Endothelial cell of umbilical vein (primary cell): ENCODE results near the gene FBXL12. TPM values are rescaled to one million over a fixed set of nuclear protein-coding genes. Genes with fewer than 3 reads are reported as not detected.

Source experiments
- BruUV-seq: library from RNA; stranded (reverse); fragments of 400-500 nt; replicated peaks from 2 replicates; lab custom pipeline; 2021; lab: Mats Ljungman, UMichigan
- CTCF ChIA-PET: fragments of 300-600, 350-600 bp; sonication (Branson Sonifier 250); formaldehyde crosslinking; loops from one replicate; lab custom pipeline; 2021; ENCODE audit warnings: antibody characterized with exemption, inconsistent platforms; lab: Charles Lee
- POLR2A ChIA-PET: fragments of 300-600, 350-600 bp; sonication (Branson Sonifier 250); formaldehyde crosslinking; loops from one replicate; lab custom pipeline; 2021; ENCODE audit warnings: antibody characterized with exemption, inconsistent platforms; lab: Charles Lee
- DNase-seq: peaks from one replicate; pipeline ENCODE4 v3.0.0-alpha.2; 2011; ENCODE audit warnings: low read depth, low spot score
- FAIRE-seq: peaks from 2 replicates; lab custom pipeline; 2011; peaks lifted over from hg19 to GRCh38; lab: Jason Lieb, UNC
- H2AFZ ChIP-seq: 2 replicates; pipeline ENCODE4 v1.6.0; 2012; ENCODE audit warnings: low read depth, low read length, control low read depth, inconsistent platforms
- H3K27ac ChIP-seq: 2 replicates; pipeline ENCODE4 v1.5.1; 2011; ENCODE audit warnings: low read depth, mild to moderate bottlenecking, control low read depth, low read length, moderate library complexity; ENCODE audit not compliant: insufficient read depth
- H3K27me3 ChIP-seq, 2 experiments: 2 replicates each; pipeline versions ENCODE4 v1.6.0 to v1.6.1; 2011; ENCODE audit warnings: low read length in 2 of 2, mixed read lengths in 1 of 2; ENCODE audit not compliant: control insufficient read depth in 2 of 2, insufficient read depth in 2 of 2
- H3K36me3 ChIP-seq, 2 experiments: 2 replicates in 1 of 2; 3 replicates in 1 of 2; pipeline ENCODE4 v1.5.1; 2011; ENCODE audit warnings: low read length in 2 of 2, mild to moderate bottlenecking in 1 of 2, moderate library complexity in 1 of 2; ENCODE audit not compliant: control insufficient read depth in 2 of 2, insufficient read depth in 2 of 2; ENCODE audit errors: extremely low read depth in 1 of 2
- H3K4me1 ChIP-seq: 3 replicates; pipeline ENCODE4 v1.5.1; 2011; ENCODE audit warnings: mild to moderate bottlenecking, low read length; ENCODE audit not compliant: control insufficient read depth, insufficient read depth; ENCODE audit errors: extremely low read depth
- H3K4me2 ChIP-seq: 2 replicates; pipeline ENCODE4 v1.6.1; 2011; ENCODE audit warnings: low read length, control low read depth, mixed read lengths; ENCODE audit not compliant: insufficient read depth
- H3K4me3 ChIP-seq, 3 experiments: fragments of 200-600 bp in 1 of 3; sonication (generic), shearing (Covaris generic) in 1 of 3; replicated peaks in 1 of 3; 2 replicates each; pipeline ENCODE4 v1.5.1; 2011 to 2016; ENCODE audit warnings: control low read depth in 3 of 3, low read length in 3 of 3, mild to moderate bottlenecking in 2 of 3, inconsistent platforms in 1 of 3, low read depth in 1 of 3, moderate library complexity in 1 of 3; ENCODE audit not compliant: insufficient read depth in 1 of 3
- H3K79me2 ChIP-seq: 2 replicates; pipeline ENCODE4 v1.6.0; 2012; ENCODE audit warnings: low read length, inconsistent platforms; ENCODE audit not compliant: control insufficient read depth, insufficient read depth
- H3K9ac ChIP-seq: replicated peaks from 2 replicates; pipeline ENCODE3; 2011; ENCODE audit warnings: low read length, control low read depth; ENCODE audit not compliant: insufficient read depth; ENCODE audit errors: extremely low read depth
- H3K9me1 ChIP-seq: replicated peaks from 3 replicates; pipeline ENCODE4 v1.6.0; 2011; ENCODE audit warnings: mild to moderate bottlenecking, low read length; ENCODE audit not compliant: control insufficient read depth, insufficient read depth; ENCODE audit errors: extremely low read depth
- H3K9me3 ChIP-seq: replicated peaks from 2 replicates; pipeline ENCODE4 v1.5.1; 2012; ENCODE audit warnings: low read length, inconsistent platforms; ENCODE audit not compliant: control insufficient read depth, insufficient read depth
- H4K20me1 ChIP-seq: replicated peaks from 2 replicates; pipeline ENCODE3; 2011; ENCODE audit warnings: mild to moderate bottlenecking, low read length; ENCODE audit not compliant: control insufficient read depth, insufficient read depth; ENCODE audit errors: extremely low read depth
- CTCF ChIP-seq, 2 donors: IDR thresholded peaks; 1 replicate in 1 of 2; 2 replicates in 1 of 2; pipeline ENCODE4 v1.5.1; 2011; ENCODE audit warnings: low read length in 2 of 2, mild to moderate bottlenecking in 2 of 2, moderate library complexity in 2 of 2, control low read depth in 1 of 2, inconsistent platforms in 1 of 2, low read depth in 1 of 2; ENCODE audit not compliant: insufficient read depth in 1 of 2; ENCODE audit errors: extremely low read depth in 1 of 2
- EZH2 ChIP-seq: IDR thresholded peaks from 2 replicates; pipeline ENCODE4 v1.6.1; 2012; ENCODE audit warnings: borderline replicate concordance, low read depth, mild to moderate bottlenecking, moderate library complexity, low read length, inconsistent platforms; ENCODE audit not compliant: severe bottlenecking
- FOS ChIP-seq: IDR thresholded peaks from 2 replicates; pipeline ENCODE4 v1.6.1; 2011; ENCODE audit warnings: mild to moderate bottlenecking, low read length, moderate library complexity, borderline replicate concordance; ENCODE audit not compliant: insufficient read depth
- GATA2 ChIP-seq: IDR thresholded peaks from 2 replicates; pipeline ENCODE4 v1.7.0; 2011; ENCODE audit warnings: low read depth, mild to moderate bottlenecking, moderate library complexity, mixed read lengths, low read length; ENCODE audit not compliant: insufficient read length, insufficient read depth
- JUN ChIP-seq: IDR thresholded peaks from 2 replicates; pipeline ENCODE4 v1.6.1; 2011; ENCODE audit warnings: borderline replicate concordance, low read depth; ENCODE audit not compliant: insufficient read length, insufficient read depth
- MAX ChIP-seq: IDR thresholded peaks from 2 replicates; pipeline ENCODE4 v1.6.1; 2011; ENCODE audit not compliant: insufficient read depth, insufficient read length
- MYC ChIP-seq: IDR thresholded peaks from one replicate; pipeline ENCODE4 v1.6.1; 2011; ENCODE audit warnings: mild to moderate bottlenecking, low read depth, low read length
- POLR2A ChIP-seq: IDR thresholded peaks from 2 replicates; pipeline ENCODE4 v1.6.1; 2012; ENCODE audit warnings: low read depth, mild to moderate bottlenecking, control low read depth, low read length
- POLR2AphosphoS5 ChIP-seq: IDR thresholded peaks from 2 replicates; pipeline ENCODE4 v1.6.1; 2012; ENCODE audit warnings: low read depth, mild to moderate bottlenecking, control low read depth, low read length, moderate library complexity; ENCODE audit not compliant: insufficient read depth
- dilution Hi-C: fragments of 300-500 bp; cut with MboI; formaldehyde crosslinking; loops from one replicate; pipeline ENCODE4 v1.15.0; 2019; ENCODE audit warnings: low sequenced_read_pairs; ENCODE audit not compliant: extremely low pct_ligation_motif_present
- intact Hi-C: fragments of 100-400 bp; cut with micrococcal nuclease; formaldehyde crosslinking; loops from one replicate; pipeline ENCODE4 v1.10.0; 2022
- polyA plus RNA-seq, 4 experiments: library from polyadenylated mRNA; depleted of rRNA in 3 of 4; stranded (reverse) in 3 of 4; unstranded in 1 of 4; fragments of >200 nt; gene quantifications; 2 replicates each; pipeline versions ENCODE4 v1.2.1 to v1.2.3, GENCODE V29; 2011 to 2012; ENCODE audit warnings: missing spikeins in 1 of 4
- total RNA-seq: library from RNA; stranded (reverse); gene quantifications from 2 replicates; pipeline ENCODE4 v1.2.3, GENCODE V29; 2021

Gene FBXL12
- total and polyA plus RNA-seq, 2 donors (not counting 3 experiments of a cell fraction or from before 2014, with no cell fraction given) = 26.9 to 33.3 TPM

GRCh38 chr19:9849791-9850190 is 30.9 kb upstream of the FBXL12 start:
- Histone ChIP-seq H4K20me1 (no peaks in the 10 kb centered on the region), H3K36me3 (peaks cover 0 to 10% of the 10 kb centered on the region in 2 experiments), H3K9me1 (no peaks in the 10 kb centered on the region), H3K4me2 (no peak overlapping the region), H2AFZ (no peak overlapping the region), H3K27me3 (no peaks in the 10 kb centered on the region), H3K4me3 (no peak overlapping the region), H3K79me2 (no peaks in the 10 kb centered on the region), H3K9me3 (no peaks in the 10 kb centered on the region), H3K9ac (no peak overlapping the region), H3K4me1 (no peaks in the 10 kb centered on the region), H3K27ac (no peak overlapping the region)
- FAIRE-seq (no peak), DNase-seq (no peak)
- intact Hi-C loops (loop anchor here (5.0 kb wide), 1 partner anchor 712 kb away; no protein-coding TSS in a partner anchor), dilution Hi-C loops (no loop called here)
- CTCF ChIA-PET = no interaction called here
- no peak for TF ChIP-seq EZH2
- no peak for TF ChIP-seq CTCF (IDR thresholded peaks at IDR 0.05; ENCODE audit: extremely low read depth in 1 of 2, insufficient read depth in 1 of 2, low read depth in 1 of 2, low read length in 2 of 2)
- no peak for TF ChIP-seq FOS
- TF ChIP-seq JUN = no peak
- POLR2A ChIA-PET = no interaction called here
- BruUV-seq = no TSS peak

- FAIRE-seq (no peak), DNase-seq (no peak)
- no peaks in the 10 kb centered on the region for H3K9me1 ChIP-seq
- no peak overlapping the region for H2AFZ ChIP-seq
- H3K36me3 ChIP-seq = peaks cover 0 to 17% of the 10 kb centered on the region in 2 experiments
- H3K4me1 ChIP-seq = no peaks in the 10 kb centered on the region
- no peaks in the 10 kb centered on the region for H3K79me2 ChIP-seq
- H3K27me3 ChIP-seq = no peaks in the 10 kb centered on the region
- no peak overlapping the region for H3K9ac ChIP-seq
- H4K20me1 ChIP-seq = no peaks in the 10 kb centered on the region
- POLR2A ChIA-PET = no interaction called here
- dilution Hi-C loops = no loop called here
- H3K9me3 ChIP-seq = no peaks in the 10 kb centered on the region
- no peak overlapping the region for H3K27ac ChIP-seq
- TF ChIP-seq EZH2 (no peak), POLR2A (no peak), MAX (no peak), GATA2 (no peak), POLR2AphosphoS5 (no peak), JUN (no peak), MYC (no peak), CTCF (IDR thresholded peaks at IDR 0.05; ENCODE audit: extremely low read depth in 1 of 2, insufficient read depth in 1 of 2, low read depth in 1 of 2, low read length in 2 of 2) (no peak), FOS (no peak)
- intact Hi-C loops = loop anchor here (1.0 to 5.0 kb wide), 2 partner anchors 66 to 711 kb away; no protein-coding TSS in a partner anchor
- H3K4me2 ChIP-seq = no peak overlapping the region
- no peak overlapping the region for H3K4me3 ChIP-seq
- BruUV-seq = no TSS peak
- CTCF ChIA-PET = interaction anchor here (1.2 kb wide), 1 partner anchor 644 kb away, joined by 3 read pairs; no protein-coding TSS in a partner anchor
Observed at GRCh38 chr19:9848762-9849161, 29.9 kb upstream of the FBXL12 start.
